ENCODE measurements around the gene LYSMD3. TPM values are rescaled to one million over a fixed set of nuclear protein-coding genes. Genes with fewer than 3 reads are reported as not detected.

The LYSMD3 gene
- total and polyA plus RNA-seq, 9 of the 15 experiments (the other 6 are each of a cell fraction or from before 2014, with no cell fraction given): 9.5 to 42.3 (median 20.7) TPM

- no peak; the same call in 1 of the 2 replicates for TF ChIP-seq ZBTB12 (CRISPR knock-in tag; IDR thresholded peaks at IDR 0.05)
- no peak for TF ChIP-seq NR2F6 (CRISPR knock-in tag; IDR thresholded peaks at IDR 0.05)
- no peak for TF ChIP-seq AFF1 (IDR thresholded peaks at IDR 0.05; ENCODE audit: low read depth in 1 of 2, partially characterized antibody in 2 of 2)
- TF ChIP-seq ZNF23 (CRISPR knock-in tag; IDR thresholded peaks at IDR 0.05): no peak
- TF ChIP-seq ZNF318 (IDR thresholded peaks at IDR 0.05; ENCODE audit: borderline replicate concordance in 1 of 2, low read depth in 1 of 2): no peak
- no peak for TF ChIP-seq KHSRP (IDR thresholded peaks at IDR 0.05)
- TF ChIP-seq ZNF644 (tag; IDR thresholded peaks at IDR 0.05; ENCODE audit: low read depth): no peak
- 0 out of 2 replicates have a peak, but pooled peaks have one; percentile 36 for TF ChIP-seq HLTF (IDR thresholded peaks at IDR 0.05)
- TF ChIP-seq CXXC5 (CRISPR knock-in tag; IDR thresholded peaks at IDR 0.05): peak; percentile 91
- peak; percentile 62; the same call in 1 of the 2 replicates for TF ChIP-seq CHAMP1 (IDR thresholded peaks at IDR 0.05)
Observed at GRCh38 chr5:90474235-90475107, 54.9 kb downstream of the LYSMD3 start, which contains the start of the genes MBLAC2 and POLR3G (continued).

All from K562 (cell line).